DMS 273 (cell line): ENCODE measurements around the gene EVA1B.

ENCODE experiments used
- DNase-seq: peaks from one replicate; lab custom pipeline; 2025; ENCODE audit not compliant: unreplicated experiment; lab: John Stamatoyannopoulos, UW

The EVA1B gene, protein sequence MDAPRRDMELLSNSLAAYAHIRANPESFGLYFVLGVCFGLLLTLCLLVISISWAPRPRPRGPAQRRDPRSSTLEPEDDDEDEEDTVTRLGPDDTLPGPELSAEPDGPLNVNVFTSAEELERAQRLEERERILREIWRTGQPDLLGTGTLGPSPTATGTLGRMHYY

DNA sequence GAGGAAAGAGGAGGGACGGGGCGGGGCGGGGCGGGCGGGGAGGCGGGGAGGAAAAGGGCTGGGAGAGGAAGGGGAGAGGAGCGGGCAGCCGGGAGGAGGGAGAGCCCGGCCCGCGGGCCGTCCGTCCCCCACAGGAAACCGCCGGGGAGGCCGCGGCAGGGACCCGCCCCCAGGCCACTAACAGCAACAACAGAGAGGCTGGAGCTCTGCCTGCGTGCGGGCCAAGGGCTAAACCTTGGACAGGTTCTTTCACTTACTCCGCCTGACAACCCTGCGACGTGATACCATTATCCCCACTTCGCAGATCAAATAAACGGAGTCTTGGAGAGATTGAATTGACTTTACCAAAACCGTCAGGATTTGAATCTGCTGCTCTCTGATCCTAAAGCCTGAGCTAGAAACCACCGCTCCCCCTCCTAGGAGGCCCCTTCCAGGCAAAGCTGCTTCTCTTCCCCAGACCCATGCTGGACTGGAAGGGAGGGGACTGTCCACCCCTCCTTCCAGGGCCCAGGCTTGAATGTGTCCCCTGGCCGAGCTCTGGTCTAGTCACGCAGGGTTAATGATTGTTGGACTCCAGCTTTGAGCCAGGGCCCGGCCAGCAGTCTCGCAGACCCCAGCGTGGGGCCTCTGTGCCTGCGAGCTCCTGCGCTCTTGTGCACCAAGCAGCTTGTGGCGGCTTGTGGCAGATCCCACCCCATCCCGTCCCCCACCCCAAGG is at the start of gene EVA1B:
TSS of gene EVA1B (minus strand) at position 10 of the 717 bp plus-strand sequence. CDS start 608 bp downstream, outside the sequence.
- DNase-seq: peak; percentile 69

DNA sequence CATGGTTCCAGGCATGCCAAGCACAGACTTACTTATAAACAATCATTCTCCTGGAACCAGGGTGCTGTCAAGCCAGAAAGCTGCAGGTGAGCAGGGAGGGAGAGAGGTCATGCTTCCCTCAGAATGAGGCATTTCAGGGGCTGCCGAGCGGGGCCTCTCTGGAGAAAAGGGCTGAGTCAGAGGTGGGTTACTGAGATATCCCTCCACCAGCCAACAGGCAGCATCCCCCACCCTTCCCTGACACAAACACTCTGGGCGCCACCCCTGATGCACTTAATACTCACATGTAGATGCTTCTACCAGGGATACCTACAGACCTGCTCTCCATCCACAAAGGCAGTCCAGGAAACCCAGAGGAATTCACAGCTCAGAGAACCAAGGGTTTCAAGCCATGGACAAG is 49.2 kb upstream of the EVA1B start:
- DNase-seq: no peak

DNA sequence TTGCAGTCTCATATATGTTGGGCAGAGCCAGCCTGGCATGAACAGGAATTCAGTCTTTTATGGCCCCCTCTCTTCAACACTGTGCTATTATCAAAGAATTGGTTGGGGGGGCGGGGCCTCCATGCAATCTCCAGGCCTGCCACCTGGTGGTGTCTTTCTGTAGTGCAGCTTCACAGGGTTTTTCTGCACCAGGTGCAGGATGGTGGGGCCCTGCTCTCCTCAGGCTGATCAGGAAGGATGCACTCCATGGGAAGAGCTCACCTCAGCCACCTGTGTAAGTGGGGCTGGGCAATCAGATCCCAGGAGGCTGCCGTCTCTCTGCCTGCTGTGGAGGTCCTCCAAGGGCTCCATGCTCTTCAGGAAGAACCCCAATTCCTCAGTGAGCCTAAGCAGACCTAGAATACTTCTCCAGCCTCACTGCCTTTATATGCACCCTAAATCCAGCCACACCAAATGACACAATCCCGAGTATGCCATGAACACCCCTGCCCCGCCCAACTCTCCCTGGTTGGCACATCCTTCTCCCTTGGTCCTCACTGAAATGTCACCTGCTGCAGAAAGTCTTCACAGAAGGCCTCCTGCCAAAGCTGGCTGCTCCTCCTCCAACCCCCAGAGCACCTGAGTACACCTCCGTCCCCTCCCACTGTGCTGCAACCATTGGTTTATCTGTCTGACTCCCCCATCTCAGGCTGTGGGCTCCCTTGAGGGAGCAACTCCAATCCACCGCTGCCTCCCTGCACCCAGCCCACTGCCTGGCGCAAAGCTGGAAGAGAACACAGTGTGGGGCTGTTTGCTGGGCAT is 45.8 kb upstream of the EVA1B start:
- DNase-seq: peak; percentile 91

DNA sequence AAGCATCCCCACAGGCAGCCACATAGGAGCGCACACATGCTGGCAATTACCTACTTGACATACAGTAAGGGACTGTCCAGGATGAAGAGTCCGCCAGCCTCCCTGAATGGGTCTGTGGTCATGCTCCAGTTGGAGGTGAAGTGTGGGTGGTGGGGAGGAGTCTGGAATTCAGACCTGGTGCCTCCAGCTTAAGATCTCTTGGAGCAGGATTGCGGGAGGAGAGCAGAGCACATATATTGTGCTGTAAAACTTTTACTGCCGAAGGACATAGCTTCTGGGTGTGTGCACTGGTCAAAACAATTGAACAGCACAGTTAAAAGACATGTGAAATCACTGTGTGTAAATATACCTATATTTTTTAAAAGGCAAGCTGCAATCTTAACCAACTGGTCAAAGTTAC is 44.4 kb upstream of the EVA1B start:
- no peak for DNase-seq

DNA sequence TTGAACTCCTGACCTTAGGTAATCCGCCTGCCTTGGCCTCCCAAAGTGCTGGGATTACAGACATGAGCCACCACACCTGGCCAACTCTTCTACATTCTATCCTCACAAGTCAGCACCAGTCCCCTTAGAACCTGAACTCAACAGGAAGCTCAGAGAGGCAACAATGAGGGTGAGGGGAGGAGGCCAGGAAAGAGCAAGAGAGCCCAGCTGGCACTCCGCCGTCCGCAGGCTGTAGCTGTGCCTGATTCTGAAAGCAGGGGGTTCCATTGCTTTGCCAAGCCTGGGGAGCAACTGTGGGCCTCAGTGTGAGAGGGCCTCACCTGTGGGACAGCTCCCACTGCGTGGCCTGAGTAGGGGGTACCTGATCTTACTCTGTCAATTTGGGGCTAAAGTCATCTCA is 43.6 kb upstream of the EVA1B start:
- no peak for DNase-seq

DNA sequence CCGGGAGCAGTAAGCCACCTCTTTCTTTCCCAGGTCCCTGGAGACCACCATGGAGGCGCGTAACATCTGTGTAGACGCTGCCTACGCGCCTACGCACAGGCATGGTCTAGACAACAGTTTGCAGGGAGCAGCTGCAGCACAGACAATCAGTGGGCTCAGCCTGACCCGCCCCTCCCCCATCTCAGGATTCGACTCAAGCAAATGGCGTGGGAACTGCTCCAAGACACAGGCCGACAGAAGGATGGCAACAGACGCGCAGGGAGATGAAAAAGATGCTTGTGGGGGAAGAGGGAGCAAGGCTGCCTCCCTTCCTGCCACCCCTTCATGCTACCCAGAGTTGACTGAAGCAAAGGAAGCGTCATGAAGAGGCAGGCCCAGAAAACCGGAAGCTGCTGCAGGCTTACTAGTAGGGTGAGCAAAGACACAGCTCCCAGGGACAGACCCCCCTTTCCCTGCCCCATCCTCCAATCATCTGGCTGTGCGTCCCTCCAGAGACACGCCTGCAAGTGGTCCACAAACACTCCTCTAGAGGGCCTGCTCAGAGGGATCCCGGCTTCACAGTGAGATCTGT is 42.7 kb upstream of the EVA1B start:
- peak; percentile 99 for DNase-seq

DNA sequence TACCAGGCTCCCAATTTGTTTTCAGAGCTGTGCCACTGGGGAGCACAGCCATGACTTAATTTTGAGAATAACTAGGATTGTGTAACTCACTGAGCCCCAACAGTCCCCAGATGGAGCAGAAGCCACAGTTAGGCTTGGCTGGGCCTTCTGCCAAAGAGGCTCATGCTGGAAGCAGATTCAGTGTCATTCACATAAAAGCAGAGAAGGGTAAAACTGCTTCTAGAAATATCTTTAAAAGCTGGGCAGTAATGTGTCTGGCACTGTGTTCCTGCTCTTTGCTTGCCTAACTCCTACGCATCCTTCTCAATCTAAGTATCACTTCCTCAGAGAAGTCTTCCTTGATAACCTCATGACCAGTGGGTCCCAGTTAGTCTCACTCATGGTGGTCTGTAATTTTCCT is 41.9 kb upstream of the EVA1B start:
- peak; percentile 92 for DNase-seq

DNA sequence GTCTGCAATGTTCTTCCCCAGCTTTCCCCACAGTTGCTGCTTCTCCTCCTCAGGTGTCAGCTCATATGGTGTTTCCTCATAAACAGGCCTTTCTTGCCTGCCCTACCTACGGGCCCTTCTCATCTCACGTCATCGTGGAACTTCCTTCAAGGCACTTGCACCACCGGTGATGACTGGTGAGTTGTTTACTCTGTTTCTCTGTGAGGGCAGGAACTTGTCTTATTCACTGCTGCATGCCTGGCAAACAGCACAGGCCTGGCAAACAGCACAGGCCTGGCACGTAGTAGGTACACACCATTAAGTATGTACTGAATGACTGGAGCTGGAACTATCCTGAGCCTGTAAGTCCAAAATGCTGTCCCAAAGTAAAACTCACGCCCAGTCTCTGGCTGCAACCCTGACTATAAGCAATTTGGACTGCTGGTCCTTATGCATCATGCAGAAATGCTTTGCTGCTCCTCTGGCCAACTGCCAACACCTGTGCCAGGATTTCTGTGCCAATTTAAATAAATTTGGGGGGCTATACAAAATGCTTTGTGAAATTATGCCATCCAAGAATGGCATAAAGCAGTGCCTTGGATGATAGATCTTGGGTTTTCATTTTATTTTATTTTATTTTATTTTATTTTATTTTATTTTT is 36.6 kb upstream of the EVA1B start:
- DNase-seq: no peak

DNA sequence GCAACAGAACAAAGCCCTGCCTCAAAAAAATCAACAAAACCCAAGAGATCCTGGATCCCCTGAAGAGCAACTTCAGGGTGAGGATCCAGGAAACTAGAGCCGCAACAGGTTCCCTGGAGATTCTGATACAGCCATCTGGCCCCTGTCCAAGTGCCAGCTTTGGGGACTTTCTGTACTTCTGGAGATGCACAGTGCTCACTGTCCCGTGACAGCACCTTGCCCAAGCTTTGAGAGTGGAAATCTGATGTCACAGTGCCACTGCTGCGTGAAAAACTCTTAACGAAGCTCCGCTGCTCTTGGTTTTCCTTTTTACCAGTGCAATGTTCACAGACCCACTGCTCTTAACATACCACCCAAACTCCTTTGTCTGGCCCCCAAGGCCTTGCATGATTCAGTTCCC is 35.9 kb upstream of the EVA1B start:
- DNase-seq: no peak

DNA sequence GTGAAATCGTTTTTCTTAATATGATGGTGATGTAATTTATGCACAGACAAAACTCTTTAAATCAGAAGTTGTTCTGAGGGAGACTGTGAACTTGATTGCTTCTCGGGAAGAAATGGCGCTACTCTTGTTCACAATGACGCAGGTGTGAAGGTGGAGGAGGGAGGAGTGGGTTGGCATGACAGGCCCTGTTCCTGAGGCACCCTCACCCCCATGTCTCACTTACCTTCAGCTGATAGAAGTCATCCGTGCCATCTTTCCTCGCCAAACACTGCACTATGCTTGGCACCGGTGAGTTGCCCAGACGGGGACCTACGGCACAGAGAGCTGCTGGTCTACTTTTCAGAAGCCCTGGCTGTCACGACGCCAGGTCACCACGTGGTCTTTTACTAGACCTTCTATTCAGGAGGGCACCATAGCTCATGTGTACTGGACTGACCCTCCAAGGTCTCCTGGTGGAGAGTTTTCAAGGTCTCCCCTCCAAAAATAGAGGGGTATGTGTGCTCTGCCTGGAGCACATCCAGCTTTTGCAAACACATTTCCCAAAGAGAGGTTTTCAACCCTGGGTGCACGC is 35.2 kb upstream of the EVA1B start:
- no peak for DNase-seq

DNA sequence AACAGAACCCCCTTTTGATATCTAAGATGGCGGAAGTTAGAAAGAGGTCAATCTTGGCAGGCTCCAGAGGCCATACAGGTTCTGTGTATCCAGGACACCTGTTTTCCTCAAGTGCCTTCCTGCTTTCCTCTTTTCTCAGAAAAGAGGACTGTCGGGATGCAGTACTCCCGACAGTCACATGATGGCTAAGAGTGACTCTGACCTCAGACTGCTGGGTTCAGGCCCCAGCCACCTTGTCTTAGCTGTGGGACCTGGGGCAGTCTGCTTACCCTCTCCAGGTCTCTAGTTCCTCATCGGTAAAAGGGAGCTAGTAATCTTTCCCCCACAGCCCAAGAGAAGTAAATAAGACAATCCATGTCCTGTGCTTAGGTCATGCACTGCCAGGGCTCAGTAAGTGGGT is 32.4 kb upstream of the EVA1B start:
- no peak for DNase-seq

DNA sequence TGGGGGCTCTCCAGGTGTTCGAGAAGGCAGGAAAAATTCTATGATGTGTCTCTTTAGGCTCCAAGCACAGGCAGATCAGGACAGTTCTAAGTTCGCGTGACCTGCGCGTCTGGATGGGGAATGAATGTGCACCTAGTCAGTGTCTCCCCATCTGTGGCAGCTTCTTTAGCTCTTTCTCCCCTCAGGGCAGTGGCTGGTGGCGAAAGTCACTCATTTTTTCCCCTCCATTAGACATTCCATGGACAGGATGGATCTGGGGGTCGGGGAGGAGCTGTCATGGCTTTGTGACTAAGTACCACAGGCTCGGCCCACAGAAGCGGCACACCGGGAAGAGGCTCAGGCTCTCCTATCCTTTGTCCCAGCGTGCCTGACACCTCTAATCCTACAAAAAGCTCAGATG is 31.0 kb upstream of the EVA1B start:
- no peak for DNase-seq

DNA sequence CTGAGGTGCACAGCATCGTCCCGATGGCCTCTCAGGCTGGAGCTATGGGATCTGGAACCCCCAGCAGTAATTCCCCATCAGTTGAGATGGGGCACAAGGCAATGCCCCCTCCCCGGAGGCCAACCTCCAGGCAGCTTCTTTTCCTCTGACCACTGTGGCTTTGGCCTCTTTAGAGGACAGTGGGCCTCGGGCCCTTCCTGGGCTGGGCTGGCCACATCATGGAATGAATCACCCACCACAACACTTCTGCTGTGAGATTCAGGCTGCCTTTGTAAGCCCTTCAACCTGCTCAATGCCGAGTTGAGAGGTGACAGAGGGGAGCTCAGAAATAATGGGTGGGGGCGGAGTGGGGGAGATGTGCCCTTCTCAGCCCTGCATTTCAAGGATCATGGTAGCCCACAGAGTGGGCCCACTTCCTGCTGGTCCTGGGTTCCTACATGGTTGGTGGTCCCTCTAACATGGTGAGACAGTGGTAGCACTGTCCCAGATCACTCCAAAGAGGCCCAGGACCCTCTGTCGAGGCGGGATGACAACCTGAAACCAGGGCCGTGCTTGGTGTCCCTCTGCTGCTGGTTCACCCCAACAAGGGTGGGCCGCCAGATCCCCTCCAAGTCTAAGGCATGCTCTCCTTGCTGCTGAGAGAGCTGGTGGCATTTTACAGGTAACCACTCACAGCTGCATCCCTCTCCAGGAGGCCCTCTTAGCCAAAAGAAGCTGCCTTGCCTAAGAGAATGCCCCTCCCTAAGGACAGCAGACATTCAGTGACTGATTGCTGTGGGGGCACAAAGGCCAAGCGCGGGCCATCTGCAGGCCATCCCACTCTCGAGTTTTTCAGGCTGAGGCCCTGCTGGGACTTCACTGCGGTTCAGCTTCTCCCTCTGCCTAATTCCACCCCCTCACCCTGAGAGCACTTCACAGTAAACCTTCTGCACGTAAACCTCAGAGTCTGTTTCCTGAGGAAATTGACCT is 29.7 kb upstream of the EVA1B start:
- no peak for DNase-seq

DNA sequence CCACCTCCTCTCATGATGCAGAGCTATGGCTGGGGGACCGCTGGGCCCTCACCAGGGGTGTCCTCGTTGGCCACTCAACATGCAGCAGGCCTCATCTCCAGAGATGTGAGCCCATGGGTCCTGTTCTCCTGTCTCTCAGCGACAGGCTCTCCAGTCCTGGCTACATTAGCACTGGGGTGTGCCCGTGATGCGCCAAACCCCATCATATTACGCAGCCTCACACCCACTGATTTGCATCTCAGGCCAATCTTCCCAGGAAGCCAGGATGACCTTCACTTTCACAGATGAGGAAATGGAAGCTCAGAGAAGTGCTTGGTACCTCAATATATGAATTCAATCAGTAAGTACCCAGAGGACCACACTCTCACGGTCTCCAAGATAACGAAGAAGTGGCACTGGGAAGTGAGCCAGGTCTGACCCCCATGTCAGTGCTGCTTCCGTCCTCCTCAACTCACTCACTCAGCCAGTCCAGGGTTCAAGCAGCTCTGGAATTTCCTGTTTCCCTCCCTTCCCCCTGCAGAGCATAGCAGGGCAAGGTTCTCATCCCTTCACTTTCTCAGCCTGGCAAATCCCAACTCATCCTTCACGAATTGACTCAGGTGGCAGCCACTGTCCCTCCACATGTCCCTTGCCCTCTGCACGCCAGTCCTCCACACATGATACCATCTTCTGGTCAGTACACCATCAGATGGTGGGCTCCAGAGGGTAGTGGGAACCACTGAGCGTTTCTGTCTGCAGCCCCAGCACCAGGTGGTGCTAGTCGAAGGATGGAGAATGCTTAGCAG is 28.9 kb upstream of the EVA1B start:
- DNase-seq: no peak

DNA sequence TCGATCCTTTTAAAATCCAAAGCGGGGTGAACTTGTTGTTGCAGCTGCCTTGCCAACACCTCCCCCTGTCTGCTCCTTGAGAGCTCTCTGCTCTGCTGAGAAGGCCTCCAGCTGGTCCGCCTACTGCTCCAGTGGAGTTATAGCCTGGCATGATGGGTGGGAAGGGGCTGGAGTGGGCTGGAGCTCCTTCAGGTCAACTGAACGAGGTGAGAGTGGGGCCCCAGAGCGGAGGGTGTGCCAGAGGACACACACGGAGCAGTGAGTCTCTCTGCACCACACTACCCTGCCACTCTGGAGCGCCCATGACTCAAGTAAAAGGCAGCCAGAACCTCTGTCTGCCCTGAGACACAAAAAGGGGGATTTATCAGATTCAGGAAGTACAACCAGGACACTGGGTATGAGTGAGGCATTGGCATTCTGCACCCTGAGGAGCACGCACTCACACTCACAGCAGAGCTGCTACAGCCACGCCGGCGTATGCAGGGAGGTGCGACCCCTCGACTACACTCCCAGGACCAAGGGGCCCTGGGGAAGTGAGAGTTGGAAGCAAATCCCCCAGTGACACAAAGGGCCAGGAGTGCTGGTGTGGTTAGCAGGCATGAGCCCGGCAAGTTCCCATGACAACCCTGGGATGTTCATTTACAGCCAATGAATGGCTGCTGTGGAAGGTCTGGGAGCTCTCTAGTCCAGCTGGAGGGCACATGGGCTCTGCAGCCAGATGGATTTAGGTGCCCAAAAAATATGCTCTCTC is 28.0 kb upstream of the EVA1B start:
- DNase-seq: peak; percentile 71

DNA sequence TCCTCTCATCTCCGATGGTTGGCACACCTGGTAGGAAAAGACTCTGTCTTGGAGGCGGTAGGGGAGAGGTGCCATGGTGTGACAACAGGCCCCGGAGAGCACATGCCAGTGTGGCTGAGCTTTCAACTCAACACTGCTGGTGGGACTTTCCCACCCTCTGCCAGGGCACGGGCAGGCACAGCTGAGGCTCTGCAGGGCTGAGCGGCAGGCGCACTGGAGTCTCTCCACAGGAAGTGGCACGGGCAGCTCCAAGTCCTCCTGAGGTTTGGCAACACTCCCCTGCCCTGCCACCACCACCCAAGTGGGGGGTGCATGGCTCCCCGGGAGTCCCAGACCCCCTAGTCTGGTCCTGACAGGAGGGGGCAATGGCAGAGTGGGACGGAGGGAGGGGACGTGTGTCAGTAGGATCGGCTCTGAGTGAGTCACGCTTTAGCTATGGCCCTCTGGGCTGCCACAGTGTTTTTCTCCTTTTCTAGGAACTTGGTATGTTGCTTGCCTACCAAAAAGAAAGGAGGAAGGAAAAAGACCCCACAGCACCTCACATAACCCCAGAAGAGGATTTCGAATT is 27.3 kb upstream of the EVA1B start:
- no peak for DNase-seq

DNA sequence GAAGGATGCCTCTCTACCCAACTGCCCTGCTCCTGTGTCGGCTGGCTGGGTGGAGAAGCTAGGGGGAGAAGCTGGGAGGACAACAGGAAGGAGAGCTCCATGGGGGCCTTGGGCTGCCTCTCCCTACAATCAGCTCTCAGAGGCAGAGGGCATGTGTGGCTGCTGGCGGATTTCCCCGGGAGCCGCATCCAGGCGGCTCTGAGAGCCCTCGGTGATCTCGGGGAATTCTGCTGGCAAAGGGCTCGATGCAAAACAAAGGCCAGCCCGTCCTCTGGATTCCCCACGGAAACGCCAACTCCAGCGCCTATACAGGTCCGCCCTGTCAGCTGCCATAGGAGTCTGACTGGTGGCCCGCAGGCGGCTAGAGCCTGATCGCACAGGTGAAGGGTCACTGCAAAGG is 26.4 kb upstream of the EVA1B start:
- DNase-seq: no peak

DNA sequence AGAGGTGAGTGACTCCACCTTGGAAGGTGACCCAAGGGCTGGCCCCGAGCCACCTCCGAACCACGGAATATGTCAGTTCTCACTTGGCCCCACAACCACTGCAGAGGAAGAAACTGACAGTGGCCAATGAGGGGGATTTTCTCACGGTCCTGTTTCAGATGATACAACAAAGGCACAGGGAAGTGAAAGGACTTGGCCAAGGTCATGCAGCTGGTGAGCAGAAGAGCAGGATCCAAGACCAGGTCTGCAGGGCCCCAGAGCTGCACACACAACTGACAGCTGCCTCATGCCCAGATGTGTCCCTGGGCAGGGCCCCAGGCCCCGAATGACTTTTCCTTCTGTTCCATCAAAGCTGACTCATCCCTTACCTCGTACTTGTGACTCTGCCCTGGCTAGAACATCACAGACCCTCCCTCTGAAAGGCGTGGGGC is 25.8 kb upstream of the EVA1B start:
- no peak for DNase-seq
